A204.1 (cell line): ENCODE data around the gene ERGIC1.

Source experiments
- FAIRE-seq: peaks from 2 replicates; lab custom pipeline; 2012; peaks lifted over from hg19 to GRCh38; lab: Jason Lieb, UNC

The ERGIC1 gene

DNA sequence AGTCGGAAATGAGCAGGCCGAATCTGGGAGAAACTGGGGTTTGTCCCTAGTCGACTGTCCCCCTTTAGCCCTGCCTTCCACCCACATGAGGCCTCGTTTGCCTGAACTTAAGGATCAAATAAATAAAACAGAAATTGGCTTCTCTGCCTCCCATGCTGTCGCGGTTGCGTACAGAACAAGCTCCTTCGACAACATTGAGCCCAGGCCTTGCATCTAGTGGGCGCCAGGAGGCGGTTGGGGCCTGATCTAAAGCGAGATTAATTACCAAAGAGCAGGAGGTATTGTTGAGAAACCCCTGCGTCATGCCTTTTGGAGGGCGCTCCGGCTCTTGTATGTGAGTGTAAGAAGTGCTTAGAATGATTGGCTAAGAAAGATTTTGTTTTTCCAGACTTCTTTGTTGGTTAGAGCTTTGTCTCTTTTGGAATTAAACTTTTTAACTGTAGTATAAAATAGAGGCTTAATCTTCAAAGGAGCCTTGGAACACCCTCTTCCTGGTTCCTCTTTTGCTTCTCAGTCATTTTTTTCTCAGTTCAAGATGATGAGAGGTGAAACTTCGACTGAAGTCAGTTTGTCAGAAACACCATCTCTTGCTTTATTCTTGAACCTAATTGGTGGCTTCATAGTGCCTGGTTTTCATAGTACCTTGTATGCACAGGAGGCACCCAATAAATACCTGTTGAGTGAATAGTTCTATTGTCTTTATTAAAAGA is 150.3 kb downstream of the ERGIC1 start:
- no peak for FAIRE-seq

DNA sequence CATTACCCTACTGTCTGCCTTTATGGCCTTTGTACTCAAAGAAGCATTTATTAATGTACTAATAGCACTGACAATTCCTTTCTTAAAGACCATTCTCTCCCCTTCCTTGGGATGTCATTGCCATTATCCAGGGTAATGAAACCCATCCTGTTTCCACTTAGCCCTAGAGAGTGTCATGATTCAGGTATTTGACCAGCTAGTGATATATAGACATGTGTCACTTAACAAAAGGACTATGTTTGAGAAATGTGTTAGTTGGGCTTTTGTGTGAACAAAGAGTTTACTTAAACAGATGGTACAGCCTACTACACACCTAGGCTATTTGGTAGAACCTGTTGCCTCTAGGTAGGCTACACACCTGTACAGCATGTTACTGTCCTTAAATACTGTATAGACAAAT is 151.5 kb downstream of the ERGIC1 start:
- no peak for FAIRE-seq

GRCh38 chr5:172988276-172988675 is 154.2 kb downstream of the ERGIC1 start:
- FAIRE-seq, result no peak

DNA sequence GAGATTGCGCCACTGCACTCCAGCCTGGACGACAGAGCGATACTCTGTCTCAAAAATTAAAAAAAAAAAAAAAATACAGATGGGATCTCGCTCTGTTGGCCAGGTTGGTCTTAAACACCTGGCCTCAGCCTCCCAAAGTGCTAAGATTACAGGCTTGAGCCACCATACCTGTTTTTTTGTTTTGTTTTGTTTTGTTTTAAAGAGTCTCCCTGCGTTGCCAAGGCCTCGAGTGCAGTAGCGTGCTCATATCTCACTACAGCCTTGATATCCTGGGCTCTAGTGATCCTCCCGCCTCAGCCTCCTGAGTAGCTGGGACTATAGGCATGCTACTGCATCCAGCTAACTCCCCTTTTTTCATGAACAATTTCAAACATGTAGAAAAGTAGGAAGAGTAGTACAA is 156.7 kb downstream of the ERGIC1 start:
- no peak for FAIRE-seq

DNA sequence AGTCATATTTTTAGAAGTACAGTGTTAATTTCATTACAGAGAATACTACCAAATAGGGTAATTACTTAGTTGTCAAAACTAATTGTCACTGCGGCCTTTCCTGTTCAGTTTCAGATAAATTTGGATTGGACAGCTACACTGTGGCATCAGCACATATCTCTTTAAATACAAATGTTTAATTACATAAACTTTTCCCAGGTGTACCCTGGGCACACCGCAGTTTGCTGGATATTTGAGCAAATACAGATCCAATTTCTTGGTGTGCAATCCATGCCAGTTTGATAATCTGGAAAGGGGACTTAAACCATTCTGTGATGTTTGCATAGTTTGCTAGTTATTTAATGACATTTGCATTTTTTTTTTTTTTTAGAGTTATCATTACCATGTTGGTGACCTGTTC is 160.4 kb downstream of the ERGIC1 start:
- no peak for FAIRE-seq

DNA sequence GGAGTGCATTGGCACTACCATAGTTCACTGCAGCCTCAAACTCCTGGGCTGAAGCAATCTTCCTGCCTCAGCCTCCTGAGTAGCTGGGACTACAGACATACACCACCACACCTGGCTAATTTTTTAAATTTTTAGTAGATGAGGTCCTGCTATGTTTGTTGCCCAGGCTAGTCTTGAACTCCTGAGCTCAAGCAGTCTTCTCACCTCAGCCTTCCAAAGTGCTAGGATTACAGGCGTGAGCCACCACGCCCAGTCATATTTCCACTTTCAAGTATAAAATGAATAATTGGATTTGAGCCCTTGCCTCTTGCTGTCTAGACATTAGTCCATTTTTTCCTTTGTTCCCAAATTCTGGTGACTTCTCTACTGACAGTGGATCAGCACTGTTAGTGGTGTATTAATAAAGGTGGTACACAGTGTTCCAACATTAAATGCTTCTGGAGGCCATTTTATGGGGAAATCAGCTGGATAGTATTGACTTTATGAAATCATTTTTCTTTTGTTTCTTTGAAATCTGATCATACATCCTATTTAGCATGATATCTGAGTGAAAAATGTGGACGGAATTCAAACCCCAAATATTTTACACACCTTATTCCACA is 165.4 kb downstream of the ERGIC1 start:
- no peak for FAIRE-seq

DNA sequence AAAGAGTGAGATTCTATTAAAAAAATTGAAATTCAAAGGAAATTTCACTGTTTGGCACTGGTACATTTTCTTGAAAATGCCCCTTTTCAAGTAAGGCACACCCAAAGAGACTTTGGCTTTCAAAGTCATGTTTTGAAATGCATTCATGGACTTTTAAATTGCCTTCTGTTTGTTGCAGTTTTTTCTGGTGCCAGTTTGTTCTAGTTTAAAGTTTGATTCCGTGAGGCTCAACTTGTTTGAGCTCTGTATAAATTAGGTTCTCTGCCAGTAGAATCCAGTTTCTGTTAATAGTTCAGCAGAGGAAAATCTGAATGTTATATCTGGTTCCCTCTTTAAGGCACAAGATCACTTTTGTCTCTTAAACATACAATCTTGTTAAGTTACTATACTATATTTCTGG is 165.9 kb downstream of the ERGIC1 start:
- FAIRE-seq, result no peak

DNA sequence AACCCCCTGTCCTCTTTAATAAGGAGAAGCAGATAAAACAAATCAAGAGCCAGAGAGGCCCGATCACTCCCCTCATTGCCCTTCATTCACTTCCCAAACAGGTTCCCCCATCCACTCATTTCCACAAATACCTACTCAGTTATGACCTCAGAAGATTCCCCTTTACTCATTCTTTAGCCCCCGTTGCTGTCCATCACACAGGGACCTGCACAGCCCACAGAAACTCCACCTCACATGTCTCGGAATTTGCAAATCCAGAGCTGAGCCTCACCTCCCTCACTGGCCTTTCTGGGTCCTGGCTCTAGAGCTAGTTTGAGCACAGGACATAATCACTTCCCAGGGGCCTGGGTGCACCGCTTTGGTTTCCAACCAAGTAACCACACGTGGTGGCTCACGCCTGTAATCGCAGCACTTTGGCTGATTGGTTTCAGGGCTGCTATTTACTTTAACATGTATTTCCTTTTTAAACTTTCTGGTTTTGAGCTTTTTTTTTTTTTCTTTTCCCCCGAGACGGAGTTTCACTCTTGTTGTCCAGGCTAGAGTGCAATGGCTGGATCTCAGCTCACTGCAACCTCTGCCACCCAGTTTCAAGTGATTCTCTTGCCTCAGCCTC is 167.3 kb downstream of the ERGIC1 start:
- no peak for FAIRE-seq
